Measurements from ENCODE around the gene CD4. TPM values are rescaled to one million over a fixed set of nuclear protein-coding genes. Genes with fewer than 3 reads are reported as not detected.

The CD4 gene
- polyA plus RNA-seq, 1 of the 3 experiments (the other 2 are of a cell fraction) = 0.02 TPM

DNA sequence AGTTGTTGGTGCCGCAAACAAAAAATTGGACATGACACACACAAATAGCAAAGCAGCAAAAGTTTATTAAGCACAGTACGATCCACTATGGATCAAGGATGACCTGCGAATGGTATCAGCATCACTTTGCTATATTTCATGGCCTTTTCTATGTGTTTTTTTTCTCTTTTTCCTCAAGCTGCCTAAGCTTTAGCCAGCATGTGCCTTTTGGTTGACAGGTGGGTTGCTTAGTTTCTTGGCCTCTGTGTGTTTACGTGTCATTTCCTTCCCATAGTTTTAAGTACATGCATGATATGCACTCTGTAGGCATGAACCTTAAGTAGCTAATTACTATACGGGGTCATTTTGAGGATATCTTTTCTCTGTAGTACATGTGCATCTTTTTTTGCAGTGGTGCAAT is 9.8 kb downstream of the CD4 start:
- no peaks in the 10 kb centered on the region for H3K36me3 ChIP-seq (replicated peaks in 1 of 2; ENCODE audit: control insufficient read depth in 1 of 2, insufficient read depth in 2 of 2, low read length in 1 of 2)
- ChIA-PET POLR2A (no interaction called here), CTCF (interaction anchor here (0.9 kb wide), 1 partner anchor 26 kb away, joined by 3 read pairs; no protein-coding TSS in a partner anchor)
- no peaks in the 10 kb centered on the region for H3K9me2 ChIP-seq
- WGBS (ENCODE audit: low lambda C conversion rate) = 88% methylated on average over 5 of the region's 5 CpGs
- H3K4me2 ChIP-seq = no peak overlapping the region
- no peak for DNase-seq
- no peaks in the 10 kb centered on the region for H3K79me2 ChIP-seq (ENCODE audit: insufficient read depth)
- TF ChIP-seq, protein P1, sequence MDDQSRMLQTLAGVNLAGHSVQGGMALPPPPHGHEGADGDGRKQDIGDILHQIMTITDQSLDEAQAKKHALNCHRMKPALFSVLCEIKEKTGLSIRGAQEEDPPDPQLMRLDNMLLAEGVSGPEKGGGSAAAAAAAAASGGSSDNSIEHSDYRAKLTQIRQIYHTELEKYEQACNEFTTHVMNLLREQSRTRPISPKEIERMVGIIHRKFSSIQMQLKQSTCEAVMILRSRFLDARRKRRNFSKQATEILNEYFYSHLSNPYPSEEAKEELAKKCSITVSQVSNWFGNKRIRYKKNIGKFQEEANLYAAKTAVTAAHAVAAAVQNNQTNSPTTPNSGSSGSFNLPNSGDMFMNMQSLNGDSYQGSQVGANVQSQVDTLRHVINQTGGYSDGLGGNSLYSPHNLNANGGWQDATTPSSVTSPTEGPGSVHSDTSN (IDR thresholded peaks at IDR 0.05) = no peak
- TF ChIP-seq, protein P2, sequence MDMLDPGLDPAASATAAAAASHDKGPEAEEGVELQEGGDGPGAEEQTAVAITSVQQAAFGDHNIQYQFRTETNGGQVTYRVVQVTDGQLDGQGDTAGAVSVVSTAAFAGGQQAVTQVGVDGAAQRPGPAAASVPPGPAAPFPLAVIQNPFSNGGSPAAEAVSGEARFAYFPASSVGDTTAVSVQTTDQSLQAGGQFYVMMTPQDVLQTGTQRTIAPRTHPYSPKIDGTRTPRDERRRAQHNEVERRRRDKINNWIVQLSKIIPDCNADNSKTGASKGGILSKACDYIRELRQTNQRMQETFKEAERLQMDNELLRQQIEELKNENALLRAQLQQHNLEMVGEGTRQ (IDR thresholded peaks at IDR 0.05; ENCODE audit: borderline replicate concordance, low read depth, low read length) = no peak
- TF ChIP-seq EZH2phosphoT487 (IDR thresholded peaks at IDR 0.05; ENCODE audit: borderline replicate concordance, low read depth) = no peak
- no peak for TF ChIP-seq SMC3 (IDR thresholded peaks at IDR 0.05; ENCODE audit: low read depth, low read length)
- no peak for TF ChIP-seq JUND (IDR thresholded peaks at IDR 0.05)
- no peak for TF ChIP-seq CHD2 (IDR thresholded peaks at IDR 0.05; ENCODE audit: low read length, partially characterized antibody)
- no peaks in the 10 kb centered on the region for H4K20me1 ChIP-seq (ENCODE audit: insufficient read depth)
- H3K9ac ChIP-seq = no peak overlapping the region
- H3K27ac ChIP-seq (ENCODE audit: low read depth in 2 of 2, low read length in 1 of 2) = no peak overlapping the region
- H3F3A ChIP-seq (replicated peaks; ENCODE audit: insufficient read depth) = no peaks in the 10 kb centered on the region
- H3K4me3 ChIP-seq (ENCODE audit: low read depth in 2 of 2, low read length in 1 of 2) = no peak overlapping the region
- H3K27me3 ChIP-seq (ENCODE audit: insufficient read depth) = no peaks in the 10 kb centered on the region
- no peaks in the 10 kb centered on the region for H3K4me1 ChIP-seq (ENCODE audit: control insufficient read depth in 1 of 2, insufficient read depth in 2 of 2, low read depth in 1 of 2, low read length in 1 of 2)
- H2AFZ ChIP-seq (ENCODE audit: low read depth) = no peak overlapping the region
- no peaks in the 10 kb centered on the region for H3K9me3 ChIP-seq

DNA sequence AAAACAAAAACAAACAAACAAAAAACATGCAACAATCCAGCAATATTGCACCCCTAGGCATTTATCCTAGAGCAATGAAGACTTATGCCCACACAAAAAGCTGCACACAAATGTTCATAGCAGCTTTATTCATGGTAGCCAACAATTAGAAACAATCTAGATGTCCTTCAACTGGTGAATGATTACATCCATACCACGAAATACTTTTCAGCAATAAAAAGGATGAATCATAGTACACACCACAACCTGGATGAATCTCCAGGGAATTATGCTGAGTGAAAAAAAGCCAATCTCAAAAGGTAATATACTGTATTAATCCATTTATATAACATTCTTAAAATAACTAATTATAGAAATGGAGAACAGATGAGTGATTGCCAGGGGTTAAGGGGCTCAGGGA is 17.8 kb downstream of the CD4 start:
- ChIA-PET CTCF (interaction anchor here (0.7 kb wide), 1 partner anchor 40 kb away, joined by 3 read pairs; no protein-coding TSS in a partner anchor), POLR2A (no interaction called here)
- Histone ChIP-seq H3K36me3 (replicated peaks in 1 of 2; ENCODE audit: control insufficient read depth in 1 of 2, insufficient read depth in 2 of 2, low read length in 1 of 2) (no peaks in the 10 kb centered on the region), H3K4me1 (ENCODE audit: control insufficient read depth in 1 of 2, insufficient read depth in 2 of 2, low read depth in 1 of 2, low read length in 1 of 2) (no peaks in the 10 kb centered on the region), H3K4me3 (ENCODE audit: low read depth in 2 of 2, low read length in 1 of 2) (no peak overlapping the region), H3K9me3 (no peaks in the 10 kb centered on the region), H3K27ac (ENCODE audit: low read depth in 2 of 2, low read length in 1 of 2) (no peak overlapping the region), H4K20me1 (ENCODE audit: insufficient read depth) (no peaks in the 10 kb centered on the region), H3K27me3 (ENCODE audit: insufficient read depth) (no peaks in the 10 kb centered on the region), H2AFZ (ENCODE audit: low read depth) (no peak overlapping the region), H3K9ac (no peak overlapping the region), H3K79me2 (ENCODE audit: insufficient read depth) (no peaks in the 10 kb centered on the region), H3F3A (replicated peaks; ENCODE audit: insufficient read depth) (no peaks in the 10 kb centered on the region), H3K9me2 (no peaks in the 10 kb centered on the region), H3K4me2 (no peak overlapping the region)
- DNase-seq = no peak
- WGBS (ENCODE audit: low lambda C conversion rate) = 32% methylated on average over 1 of the region's 1 CpG
- TF ChIP-seq POLR2AphosphoS5 (IDR thresholded peaks at IDR 0.05; ENCODE audit: low read depth, low read length) = no peak
- TF ChIP-seq SMC3 (IDR thresholded peaks at IDR 0.05; ENCODE audit: low read depth, low read length) = no peak
- TF ChIP-seq, protein P3, sequence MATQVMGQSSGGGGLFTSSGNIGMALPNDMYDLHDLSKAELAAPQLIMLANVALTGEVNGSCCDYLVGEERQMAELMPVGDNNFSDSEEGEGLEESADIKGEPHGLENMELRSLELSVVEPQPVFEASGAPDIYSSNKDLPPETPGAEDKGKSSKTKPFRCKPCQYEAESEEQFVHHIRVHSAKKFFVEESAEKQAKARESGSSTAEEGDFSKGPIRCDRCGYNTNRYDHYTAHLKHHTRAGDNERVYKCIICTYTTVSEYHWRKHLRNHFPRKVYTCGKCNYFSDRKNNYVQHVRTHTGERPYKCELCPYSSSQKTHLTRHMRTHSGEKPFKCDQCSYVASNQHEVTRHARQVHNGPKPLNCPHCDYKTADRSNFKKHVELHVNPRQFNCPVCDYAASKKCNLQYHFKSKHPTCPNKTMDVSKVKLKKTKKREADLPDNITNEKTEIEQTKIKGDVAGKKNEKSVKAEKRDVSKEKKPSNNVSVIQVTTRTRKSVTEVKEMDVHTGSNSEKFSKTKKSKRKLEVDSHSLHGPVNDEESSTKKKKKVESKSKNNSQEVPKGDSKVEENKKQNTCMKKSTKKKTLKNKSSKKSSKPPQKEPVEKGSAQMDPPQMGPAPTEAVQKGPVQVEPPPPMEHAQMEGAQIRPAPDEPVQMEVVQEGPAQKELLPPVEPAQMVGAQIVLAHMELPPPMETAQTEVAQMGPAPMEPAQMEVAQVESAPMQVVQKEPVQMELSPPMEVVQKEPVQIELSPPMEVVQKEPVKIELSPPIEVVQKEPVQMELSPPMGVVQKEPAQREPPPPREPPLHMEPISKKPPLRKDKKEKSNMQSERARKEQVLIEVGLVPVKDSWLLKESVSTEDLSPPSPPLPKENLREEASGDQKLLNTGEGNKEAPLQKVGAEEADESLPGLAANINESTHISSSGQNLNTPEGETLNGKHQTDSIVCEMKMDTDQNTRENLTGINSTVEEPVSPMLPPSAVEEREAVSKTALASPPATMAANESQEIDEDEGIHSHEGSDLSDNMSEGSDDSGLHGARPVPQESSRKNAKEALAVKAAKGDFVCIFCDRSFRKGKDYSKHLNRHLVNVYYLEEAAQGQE (IDR thresholded peaks at IDR 0.05; ENCODE audit: low read depth, low read length) = no peak
- no peak for TF ChIP-seq EP300 (IDR thresholded peaks at IDR 0.05; ENCODE audit: borderline replicate concordance in 1 of 2, low read depth in 1 of 2, low read length in 1 of 2)
- no peak for TF ChIP-seq NRF1 (IDR thresholded peaks at IDR 0.05; ENCODE audit: low read depth, low read length)
- TF ChIP-seq, protein P4, sequence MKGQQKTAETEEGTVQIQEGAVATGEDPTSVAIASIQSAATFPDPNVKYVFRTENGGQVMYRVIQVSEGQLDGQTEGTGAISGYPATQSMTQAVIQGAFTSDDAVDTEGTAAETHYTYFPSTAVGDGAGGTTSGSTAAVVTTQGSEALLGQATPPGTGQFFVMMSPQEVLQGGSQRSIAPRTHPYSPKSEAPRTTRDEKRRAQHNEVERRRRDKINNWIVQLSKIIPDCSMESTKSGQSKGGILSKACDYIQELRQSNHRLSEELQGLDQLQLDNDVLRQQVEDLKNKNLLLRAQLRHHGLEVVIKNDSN (IDR thresholded peaks at IDR 0.05; ENCODE audit: borderline replicate concordance, low read depth) = no peak
- no peak for TF ChIP-seq MEF2A (IDR thresholded peaks at IDR 0.05; ENCODE audit: borderline replicate concordance, low read depth)
- no peak for TF ChIP-seq RXRA (IDR thresholded peaks at IDR 0.05; ENCODE audit: borderline replicate concordance, low read depth)
- no peak for TF ChIP-seq MXI1 (IDR thresholded peaks at IDR 0.05; ENCODE audit: low read depth, low read length)
- TF ChIP-seq FOXJ3 (CRISPR knock-in tag; IDR thresholded peaks at IDR 0.05) = no peak
- TF ChIP-seq, protein P2 (IDR thresholded peaks at IDR 0.05; ENCODE audit: borderline replicate concordance, low read depth, low read length) = no peak
- no peak for TF ChIP-seq TEAD4 (IDR thresholded peaks at IDR 0.05; ENCODE audit: borderline replicate concordance, insufficient read depth)
- TF ChIP-seq, protein P5, sequence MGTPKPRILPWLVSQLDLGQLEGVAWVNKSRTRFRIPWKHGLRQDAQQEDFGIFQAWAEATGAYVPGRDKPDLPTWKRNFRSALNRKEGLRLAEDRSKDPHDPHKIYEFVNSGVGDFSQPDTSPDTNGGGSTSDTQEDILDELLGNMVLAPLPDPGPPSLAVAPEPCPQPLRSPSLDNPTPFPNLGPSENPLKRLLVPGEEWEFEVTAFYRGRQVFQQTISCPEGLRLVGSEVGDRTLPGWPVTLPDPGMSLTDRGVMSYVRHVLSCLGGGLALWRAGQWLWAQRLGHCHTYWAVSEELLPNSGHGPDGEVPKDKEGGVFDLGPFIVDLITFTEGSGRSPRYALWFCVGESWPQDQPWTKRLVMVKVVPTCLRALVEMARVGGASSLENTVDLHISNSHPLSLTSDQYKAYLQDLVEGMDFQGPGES (IDR thresholded peaks at IDR 0.05; ENCODE audit: low read depth, low read length) = no peak
- TF ChIP-seq NFIC (IDR thresholded peaks at IDR 0.05; ENCODE audit: borderline replicate concordance) = no peak
